Astrocyte (in vitro differentiated cells and primary cell): Measurements from ENCODE around the gene WNT3A.
"Not testable (repeated sequence)": the region's sequence is repeated elsewhere in the genome, so short reads cannot be mapped to it uniquely, and the experiment has no call there.

Source experiments
- EZH2 ChIP-seq: IDR thresholded peaks from 2 replicates; pipeline ENCODE4 v1.6.1; 2012; ENCODE audit warnings: mild to moderate bottlenecking, low read length, inconsistent platforms; ENCODE audit not compliant: insufficient read depth
- TF ChIP-seq, protein P1 (sequence below): IDR thresholded peaks from 2 replicates; pipeline ENCODE4 v1.5.1; 2011; ENCODE audit warnings: low read depth, mild to moderate bottlenecking, inconsistent platforms, low read length, moderate library complexity; ENCODE audit not compliant: insufficient read depth

DNA sequence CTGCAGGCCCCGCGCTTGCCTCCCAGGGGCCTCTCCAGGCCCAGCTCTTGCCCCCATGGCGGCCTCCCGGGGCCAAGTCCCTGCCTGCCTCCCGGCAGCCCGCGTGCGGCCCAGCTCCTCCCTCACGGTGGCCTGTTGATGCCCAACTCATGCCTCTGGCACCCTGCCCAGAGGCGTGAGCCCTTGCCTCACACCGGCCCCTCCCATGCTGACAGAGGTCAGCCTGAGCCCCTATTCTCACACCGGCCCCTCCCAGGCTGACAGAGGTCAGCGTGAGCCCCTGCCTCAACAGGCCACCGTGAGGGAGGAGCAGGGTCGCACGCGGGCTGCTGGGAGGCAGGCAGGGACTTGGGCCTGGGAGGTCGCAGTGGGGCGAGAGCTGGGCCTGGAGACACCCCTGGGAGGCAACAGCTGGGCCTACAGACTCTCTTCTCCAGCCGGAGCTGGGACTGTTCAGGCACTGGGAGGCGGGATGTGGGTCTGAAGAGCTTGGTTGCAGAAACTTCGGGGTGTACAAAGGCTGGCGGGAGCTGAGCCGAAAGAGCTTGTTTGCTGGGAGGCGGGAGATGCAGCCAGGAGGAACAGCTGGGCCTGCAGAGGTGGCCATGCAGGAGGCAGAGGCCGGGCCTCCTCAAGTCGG, 35.0 kb upstream of the WNT3A start:
- TF ChIP-seq, protein P1, sequence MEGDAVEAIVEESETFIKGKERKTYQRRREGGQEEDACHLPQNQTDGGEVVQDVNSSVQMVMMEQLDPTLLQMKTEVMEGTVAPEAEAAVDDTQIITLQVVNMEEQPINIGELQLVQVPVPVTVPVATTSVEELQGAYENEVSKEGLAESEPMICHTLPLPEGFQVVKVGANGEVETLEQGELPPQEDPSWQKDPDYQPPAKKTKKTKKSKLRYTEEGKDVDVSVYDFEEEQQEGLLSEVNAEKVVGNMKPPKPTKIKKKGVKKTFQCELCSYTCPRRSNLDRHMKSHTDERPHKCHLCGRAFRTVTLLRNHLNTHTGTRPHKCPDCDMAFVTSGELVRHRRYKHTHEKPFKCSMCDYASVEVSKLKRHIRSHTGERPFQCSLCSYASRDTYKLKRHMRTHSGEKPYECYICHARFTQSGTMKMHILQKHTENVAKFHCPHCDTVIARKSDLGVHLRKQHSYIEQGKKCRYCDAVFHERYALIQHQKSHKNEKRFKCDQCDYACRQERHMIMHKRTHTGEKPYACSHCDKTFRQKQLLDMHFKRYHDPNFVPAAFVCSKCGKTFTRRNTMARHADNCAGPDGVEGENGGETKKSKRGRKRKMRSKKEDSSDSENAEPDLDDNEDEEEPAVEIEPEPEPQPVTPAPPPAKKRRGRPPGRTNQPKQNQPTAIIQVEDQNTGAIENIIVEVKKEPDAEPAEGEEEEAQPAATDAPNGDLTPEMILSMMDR = not testable (repeated sequence)
- TF ChIP-seq EZH2 = not testable (repeated sequence)
